Measurements from ENCODE around the gene MN1.
A peak's percentile ranks its signal among the peaks of the same experiment; 100 is the strongest.

MN1 gene

DNA sequence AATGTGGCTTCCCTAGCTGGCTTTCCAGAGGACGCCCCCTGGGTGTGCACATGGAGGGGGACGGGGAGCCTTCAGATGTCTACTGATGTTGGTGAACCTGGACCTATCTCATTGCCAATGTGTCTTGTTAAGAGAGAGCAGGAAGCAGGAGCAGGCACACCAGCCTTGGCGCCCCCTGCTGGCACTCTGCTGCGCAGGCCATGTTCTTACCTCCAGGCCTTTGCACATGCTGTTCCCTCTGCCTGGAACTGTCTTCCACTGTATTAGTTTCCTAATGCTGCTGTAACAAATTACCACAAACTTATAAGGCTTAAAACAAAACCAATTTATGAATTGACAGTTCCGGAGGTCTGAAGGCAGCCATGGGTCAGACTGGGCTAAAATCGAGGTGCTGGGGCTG is 23.6 kb upstream of the MN1 start:
- DNase-seq: no peak

DNA sequence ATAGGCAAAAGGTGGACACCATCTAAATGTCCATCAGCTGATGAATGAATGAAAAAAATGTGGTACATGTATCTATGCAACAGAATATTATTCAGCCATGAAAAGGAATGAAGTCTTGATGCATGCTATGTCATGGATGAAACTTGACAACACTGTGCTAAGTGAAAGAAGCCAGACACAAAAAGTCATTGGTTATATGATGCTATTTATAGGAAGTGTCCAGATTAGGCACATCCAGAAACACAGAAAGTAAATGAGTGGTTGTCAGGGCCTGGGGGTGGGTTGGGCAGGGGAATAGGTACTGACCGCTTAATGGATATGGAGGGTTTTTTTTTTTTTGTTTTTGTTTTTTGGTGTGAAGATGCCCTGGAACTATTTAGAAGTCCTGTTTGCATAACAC is 21.7 kb upstream of the MN1 start:
- no peak for DNase-seq

DNA sequence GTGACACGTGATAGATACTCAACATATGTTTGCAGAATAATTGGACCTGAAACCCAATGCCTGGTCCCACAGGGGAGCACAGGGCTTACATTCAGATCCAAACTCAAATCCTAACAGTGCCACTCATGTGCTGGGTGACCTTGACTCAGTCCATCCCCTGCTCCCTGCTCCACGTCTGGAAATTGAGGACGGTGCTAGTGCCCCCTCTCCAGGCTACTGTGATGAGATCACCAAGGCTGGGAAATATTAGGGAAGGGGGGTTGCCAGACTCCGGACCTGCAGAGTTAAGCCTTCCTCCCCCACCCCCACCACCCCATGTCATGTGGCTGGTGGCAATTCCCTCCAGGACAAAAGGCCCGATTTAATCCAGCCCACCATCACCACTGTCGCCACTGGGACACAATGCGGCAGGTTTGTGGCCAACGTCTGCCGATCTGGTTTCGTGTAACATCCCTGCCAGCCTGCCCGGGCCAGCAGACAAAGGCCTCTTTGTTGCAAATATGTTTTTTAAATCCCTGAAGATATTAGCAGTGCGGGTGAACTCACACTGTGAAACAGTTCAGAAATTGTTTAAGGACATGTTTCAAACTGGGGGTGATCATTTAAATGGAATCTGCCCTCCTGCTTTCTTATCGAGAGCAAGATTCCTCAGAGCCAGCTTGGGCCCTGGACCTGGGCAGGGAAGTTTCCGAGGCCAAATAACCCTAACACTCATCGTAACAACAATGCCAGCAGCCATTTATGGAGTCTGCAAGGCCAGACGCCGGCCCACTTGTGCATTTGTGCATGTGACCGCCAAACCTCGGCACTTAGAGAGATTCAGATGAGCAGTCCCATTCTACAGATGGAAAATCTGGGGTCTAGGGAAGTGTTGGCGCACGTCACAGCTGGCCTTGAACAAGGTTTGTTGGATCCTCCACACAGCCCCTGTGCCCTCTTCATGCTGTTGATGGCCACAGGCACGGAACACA is 19.6 kb upstream of the MN1 start:
- peak; percentile 82 for DNase-seq

DNA sequence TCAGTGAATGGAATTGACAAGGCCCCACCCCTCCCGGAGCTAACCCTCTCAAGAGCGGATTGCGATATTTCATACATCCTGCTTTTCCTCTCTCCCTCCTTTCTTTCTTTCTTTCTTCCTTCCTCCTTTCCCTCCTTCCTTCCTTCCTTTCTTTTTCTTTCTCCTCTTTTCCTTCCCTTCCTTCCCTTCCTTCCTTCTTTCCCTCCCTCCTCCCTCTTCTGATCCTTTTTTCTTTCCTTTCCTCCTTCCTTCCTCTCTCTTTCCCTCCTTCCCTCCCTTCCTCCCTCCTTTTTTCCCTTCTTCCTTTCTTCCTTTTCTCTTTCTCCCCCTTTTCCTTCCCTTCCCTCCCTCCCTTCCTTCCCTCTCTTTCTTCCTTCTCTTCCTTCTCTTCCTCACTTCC is 15.0 kb upstream of the MN1 start:
- no peak for DNase-seq

DNA sequence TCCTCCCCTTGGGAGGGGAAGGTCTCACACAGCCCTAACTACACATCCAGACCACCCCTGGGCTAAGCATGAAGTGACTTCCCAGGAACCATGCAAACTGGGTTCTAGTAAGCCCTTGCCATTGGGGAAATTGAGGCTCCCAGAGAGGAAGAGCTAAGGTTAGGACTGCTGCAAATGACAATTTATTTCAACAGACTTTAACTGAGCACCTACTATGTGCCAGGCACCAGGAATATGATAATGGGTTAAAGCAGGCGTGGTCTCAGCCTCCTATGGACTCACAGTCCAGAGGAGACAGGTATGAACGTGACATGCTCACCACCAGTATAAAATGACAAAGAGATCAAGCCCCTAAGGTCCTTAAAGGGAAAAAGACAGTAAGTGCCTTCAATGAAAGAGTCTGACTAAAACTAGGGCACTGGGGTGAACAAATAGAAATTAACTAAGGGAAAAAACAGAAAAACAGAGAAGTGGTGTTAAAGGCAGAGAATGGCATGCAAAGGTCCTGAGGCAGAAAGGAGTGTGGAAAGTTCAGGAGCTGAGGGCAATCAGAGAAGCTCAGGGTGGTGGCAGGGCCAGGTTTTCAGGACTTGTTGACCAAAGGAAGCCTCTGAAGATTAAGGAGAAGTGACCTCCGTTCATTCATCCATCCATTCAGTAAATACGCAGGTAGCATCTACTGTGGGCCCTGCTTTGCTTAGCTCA is 14.4 kb upstream of the MN1 start:
- DNase-seq: no peak

DNA sequence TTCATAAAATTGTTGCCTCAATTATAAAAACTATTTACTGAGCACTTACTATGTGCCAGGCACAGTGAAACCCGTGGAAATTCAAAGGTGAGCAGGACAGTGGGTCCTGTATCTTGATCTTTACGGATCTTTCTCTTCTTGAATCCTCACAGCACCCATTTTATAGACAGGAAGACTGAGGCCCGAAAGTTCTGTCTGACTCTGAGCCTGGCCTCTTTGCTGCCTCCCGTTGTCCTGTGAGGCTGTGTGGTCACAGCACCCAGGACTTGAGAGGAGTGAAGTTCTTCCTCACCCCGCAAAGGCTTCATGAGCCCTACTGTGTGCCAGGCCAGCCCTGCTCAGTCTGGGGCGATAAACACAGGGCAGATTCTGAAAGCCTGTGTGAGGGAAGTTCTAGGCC is 13.4 kb upstream of the MN1 start:
- DNase-seq: no peak

DNA sequence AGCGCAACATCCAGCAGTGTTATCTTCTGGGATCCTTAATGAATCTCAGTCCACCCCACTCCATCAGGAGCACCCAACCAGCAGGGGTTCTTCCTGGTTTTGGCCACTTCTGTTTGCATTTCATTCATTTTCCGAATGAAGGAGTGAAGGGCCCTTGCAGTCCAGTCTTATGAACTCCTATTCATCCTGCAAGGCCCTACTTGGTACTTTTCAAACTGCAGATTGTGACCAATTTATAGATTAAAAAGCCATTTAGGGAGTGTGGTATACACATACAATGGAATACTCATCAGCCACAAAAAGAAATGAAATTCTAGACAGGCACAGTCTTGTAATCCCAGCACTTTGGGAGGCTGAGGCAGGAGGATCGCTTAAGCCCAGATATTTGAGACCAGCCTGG is 10.2 kb upstream of the MN1 start:
- DNase-seq: no peak

DNA sequence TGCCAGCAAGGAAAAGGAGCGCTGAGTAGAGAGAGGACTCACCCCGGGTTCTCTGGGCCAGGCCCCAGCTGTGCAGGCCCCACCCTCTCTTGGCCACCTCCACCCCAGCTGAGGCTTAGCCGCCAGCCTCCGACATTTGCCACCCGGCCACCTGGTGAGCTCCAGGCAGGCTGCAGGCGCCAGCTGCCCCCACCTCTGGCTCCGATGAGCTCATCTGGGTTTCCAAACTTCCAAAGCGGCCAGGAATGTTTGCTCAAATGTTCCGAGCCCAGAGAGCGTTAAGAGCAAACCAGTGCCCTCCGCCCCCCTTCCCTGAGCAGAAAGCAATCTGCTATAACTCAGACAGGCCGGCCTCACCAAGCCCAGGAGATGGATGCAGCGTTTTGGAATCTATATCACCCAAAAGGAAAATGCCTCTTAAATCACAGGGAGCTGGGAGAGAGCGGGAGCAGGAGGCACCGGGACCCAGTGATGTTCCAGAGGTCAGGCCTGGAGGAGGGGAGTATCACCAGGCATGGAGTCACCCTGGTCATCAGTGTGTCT is 9.1 kb upstream of the MN1 start:
- DNase-seq: peak; percentile 74

DNA sequence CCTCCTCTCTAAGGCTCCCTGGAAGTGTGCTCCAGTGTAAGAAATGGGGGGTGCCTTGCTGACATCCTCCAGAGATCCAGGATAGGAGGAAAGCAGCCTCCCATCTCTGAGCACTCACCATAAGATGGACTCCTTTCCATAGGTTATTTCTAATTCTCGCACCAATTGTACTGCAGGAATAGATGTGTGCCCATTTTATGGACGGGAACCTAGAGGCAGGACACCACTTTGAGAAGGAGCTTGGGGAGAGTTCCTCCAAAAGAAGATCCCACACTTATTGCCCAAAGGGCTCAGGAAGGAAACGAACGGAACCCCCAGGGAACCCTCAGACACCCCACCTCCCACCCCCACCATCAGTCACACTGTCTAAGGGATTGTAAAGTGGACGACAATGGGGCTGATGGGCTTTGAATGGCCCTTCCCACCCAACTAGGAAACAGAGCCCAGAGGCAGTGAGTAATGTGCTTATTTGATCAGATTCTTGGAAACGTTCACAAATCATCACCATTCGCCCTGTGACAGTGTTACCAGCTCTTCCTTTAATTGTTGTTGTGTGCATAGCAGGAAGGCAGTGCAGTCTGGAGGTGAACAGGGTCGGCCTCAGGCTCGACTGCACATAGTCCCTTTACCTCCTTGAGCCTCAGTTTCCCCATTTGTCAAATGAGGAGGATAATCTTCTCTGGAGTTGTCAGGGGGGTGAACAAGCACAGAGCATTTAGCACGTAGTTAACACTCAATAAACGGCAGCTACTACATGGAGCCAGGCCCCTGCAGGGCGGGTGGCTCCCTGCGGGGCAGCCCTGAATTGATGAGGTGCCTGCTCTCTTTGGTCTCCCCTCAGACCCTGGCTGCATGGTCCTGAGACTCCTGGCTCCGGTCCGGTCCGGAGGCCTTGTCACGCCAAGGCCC is 8.4 kb upstream of the MN1 start:
- peak; percentile 20 for DNase-seq

GRCh38 chr22:27809226-27809603 is 7.7 kb upstream of the MN1 start:
- DNase-seq: peak; percentile 45

DNA sequence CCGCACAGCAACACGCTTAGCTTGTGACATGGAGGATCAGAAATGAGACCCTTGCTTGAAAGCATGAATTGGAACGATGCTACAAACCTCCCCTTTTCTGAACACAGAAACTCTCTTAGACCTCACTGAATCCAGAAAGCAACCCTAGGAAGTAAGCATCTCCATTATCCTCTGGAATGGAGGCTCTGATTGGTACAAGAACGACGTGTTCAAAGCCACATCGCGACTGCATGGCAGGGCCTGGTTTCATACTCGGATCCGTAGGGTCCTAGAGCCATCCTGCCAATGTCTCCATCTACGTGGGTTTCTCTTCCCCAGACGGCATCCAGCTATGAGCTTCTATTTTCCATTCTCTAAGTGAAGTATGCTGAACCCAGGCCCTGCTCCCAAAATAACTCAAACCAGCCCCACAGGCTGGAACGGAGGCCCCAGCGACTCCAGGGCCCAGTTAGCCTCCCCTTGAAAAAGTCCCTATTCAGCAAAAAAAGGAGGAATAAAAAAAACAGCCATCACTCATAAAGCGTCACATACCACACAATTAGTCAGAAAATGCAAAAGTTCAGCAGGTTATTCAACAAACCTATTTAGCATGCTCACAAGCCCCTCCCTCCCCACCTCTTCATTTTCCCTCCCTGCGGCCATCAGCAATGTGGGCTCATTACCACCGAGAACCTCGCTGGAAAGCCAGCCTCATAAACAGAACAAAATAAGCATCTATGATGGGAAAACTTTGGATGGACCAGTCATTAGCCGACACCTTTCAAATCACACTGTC is 7.1 kb upstream of the MN1 start:
- peak; percentile 27 for DNase-seq

DNA sequence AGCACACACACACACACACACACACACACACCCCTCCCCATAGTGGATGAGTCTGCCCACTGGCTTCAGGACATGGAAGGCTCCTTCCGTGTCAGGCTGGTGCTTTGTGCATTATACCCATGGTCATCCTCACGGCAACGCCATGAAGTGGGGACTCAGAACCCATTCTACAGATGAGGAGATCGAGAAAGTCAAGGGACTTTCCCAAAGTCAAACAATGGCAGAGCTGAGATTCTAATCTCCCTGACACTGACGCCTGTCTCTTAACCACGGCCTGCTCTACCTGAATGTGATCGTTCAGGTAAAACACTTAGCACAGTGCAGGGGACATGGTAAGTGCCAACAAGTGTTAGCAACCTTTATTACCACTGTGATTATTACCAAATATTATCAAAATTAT is 4.3 kb upstream of the MN1 start:
- no peak for DNase-seq

- DNase-seq: peak; percentile 93
Measured at GRCh38 chr22:27804470-27805297, 3.1 kb upstream of the MN1 start.

DNA sequence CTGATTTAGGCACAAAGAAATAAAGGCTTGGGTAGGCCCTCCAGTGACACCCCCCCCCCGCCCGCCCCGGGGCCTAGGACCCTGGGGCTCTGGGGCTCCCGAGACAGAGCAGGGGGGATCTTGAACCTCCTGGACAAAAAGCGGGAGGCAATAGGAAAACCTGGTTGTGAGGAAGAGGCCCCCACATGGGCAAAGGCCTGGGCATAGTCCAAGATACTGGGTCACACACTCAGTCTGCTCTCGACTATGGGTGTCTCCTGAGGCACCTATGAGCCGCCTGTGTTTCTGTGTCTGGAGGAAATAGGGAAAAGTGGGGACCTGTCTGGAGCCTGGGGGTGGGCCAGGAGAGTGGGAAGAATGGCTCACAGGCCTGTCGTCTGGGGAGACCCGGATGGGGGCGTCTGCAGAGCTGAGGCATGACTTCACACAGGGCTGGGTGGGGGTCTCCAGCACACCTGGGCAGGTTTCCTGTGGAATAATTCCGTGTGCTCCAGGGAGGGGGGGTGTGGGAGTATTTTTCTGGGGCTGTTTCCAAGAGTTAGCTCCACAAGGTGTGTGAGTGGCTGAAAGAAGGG is 2.4 kb upstream of the MN1 start:
- no peak for DNase-seq

GRCh38 chr22:27802346-27803073 is 954 bp upstream of the MN1 start:
- DNase-seq: peak; percentile 79

DNA sequence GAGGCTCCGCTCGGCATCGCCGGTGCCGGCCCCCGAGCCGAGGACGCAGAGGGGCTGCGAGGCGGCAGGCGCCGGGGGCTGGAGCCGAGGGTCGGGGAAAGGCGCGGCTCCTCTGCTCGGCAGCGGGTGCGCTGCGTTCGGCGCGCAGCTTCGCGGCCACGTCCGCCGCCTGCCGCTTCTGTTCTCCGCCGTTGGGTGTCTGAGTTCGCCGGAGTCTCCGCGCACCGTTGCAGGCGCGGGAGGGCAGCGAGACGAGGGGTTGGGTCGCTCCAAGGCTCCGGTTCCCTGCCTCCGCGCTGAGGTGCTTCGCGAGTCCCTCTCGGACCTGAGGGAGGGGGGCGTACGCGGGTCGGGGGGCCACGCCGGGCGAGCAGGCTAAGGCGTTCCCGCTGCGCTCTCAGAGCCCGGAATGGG is 347 bp downstream of the MN1 start:
- DNase-seq: no peak

DNA sequence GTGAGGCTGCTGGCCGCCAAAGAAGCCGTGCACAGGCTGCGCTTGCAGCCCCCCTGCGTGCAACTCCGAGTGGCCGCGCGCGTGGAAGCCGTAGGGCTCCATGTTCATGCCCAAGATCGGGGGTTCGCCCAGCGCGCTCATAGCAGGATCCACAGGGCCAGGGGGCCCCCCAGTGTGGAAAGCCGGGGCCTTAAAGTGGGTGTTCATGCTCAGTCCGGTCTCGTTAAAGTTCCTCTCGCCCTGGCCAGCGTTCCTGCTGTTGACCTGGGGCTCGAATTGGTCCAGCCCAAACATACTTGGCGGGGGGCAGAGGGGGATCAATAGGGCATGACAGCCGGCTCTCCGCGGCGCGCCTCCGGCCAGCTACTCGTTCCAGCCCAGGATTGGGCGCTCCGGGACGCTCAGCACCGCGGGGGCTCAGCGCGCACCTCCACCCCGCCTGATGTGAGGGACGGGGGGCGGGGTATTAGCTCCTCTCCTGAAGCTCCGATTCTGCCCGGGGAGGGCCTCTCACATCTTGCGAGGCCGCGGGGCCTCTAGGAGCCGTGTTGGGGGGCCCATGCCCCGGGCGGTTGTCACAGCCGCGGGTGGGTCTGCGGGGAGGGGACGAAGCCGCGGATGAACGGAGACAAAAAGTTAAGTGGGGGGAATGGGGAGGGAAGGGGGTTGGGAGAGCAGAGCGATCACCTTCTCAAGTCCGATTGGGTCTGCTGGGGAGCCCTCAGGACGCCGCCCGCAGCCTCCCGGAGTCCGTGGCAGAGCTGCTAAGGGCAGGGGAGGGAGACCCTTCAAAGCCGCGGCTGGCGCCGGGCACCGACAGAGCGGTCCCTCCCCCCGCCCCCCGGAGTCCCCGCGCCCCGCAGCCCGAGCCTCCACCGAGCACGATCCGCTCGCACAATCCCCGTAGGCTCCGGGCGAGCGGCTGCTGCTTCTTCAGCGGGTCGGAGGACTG is 1.0 kb downstream of the MN1 start:
- DNase-seq: peak; percentile 76

DNA sequence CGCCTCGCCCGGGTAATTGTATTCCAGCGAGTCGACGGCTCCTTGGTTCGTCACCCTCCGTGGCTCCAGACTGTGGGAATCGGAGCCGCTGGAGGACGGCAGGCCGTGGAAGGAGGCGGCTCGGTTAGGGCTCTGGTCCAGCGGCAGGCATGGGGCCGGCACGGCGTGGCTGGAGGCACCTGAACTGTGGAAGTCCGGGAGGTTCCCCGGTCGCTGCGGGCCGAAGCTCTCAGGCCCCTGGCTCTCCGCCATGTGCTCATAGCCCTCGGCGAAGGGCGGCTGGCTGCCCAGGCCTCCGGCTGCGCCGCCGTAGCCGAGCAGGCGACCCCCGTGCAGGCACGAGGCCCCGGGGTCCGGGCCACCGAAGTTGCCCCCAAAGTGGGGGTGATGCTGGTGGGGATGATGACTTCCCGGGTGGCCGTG is 1.7 kb downstream of the MN1 start:
- peak; percentile 75 for DNase-seq
